Endothelial cell of umbilical vein (primary cell): ENCODE measurements around the gene TMEM158. TPM values are rescaled to one million over a fixed set of nuclear protein-coding genes. Genes with fewer than 3 reads are reported as not detected.

Source experiments
- BruUV-seq: library from RNA; stranded (reverse); fragments of 400-500 nt; replicated peaks from 2 replicates; lab custom pipeline; 2021; lab: Mats Ljungman, UMichigan
- CTCF ChIA-PET: fragments of 300-600, 350-600 bp; sonication (Branson Sonifier 250); formaldehyde crosslinking; loops from one replicate; lab custom pipeline; 2021; ENCODE audit warnings: antibody characterized with exemption, inconsistent platforms; lab: Charles Lee
- POLR2A ChIA-PET: fragments of 300-600, 350-600 bp; sonication (Branson Sonifier 250); formaldehyde crosslinking; loops from one replicate; lab custom pipeline; 2021; ENCODE audit warnings: antibody characterized with exemption, inconsistent platforms; lab: Charles Lee
- DNase-seq: peaks from one replicate; pipeline ENCODE4 v3.0.0-alpha.2; 2011; ENCODE audit warnings: low read depth, low spot score
- FAIRE-seq: peaks from 2 replicates; lab custom pipeline; 2011; peaks lifted over from hg19 to GRCh38; lab: Jason Lieb, UNC
- H2AFZ ChIP-seq: 2 replicates; pipeline ENCODE4 v1.6.0; 2012; ENCODE audit warnings: low read depth, low read length, control low read depth, inconsistent platforms
- H3K27ac ChIP-seq: 2 replicates; pipeline ENCODE4 v1.5.1; 2011; ENCODE audit warnings: low read depth, mild to moderate bottlenecking, control low read depth, low read length, moderate library complexity; ENCODE audit not compliant: insufficient read depth
- H3K27me3 ChIP-seq, 2 experiments: 2 replicates each; pipeline versions ENCODE4 v1.6.0 to v1.6.1; 2011; ENCODE audit warnings: low read length in 2 of 2, mixed read lengths in 1 of 2; ENCODE audit not compliant: control insufficient read depth in 2 of 2, insufficient read depth in 2 of 2
- H3K36me3 ChIP-seq, 2 experiments: 2 replicates in 1 of 2; 3 replicates in 1 of 2; pipeline ENCODE4 v1.5.1; 2011; ENCODE audit warnings: low read length in 2 of 2, mild to moderate bottlenecking in 1 of 2, moderate library complexity in 1 of 2; ENCODE audit not compliant: control insufficient read depth in 2 of 2, insufficient read depth in 2 of 2; ENCODE audit errors: extremely low read depth in 1 of 2
- H3K4me1 ChIP-seq: 3 replicates; pipeline ENCODE4 v1.5.1; 2011; ENCODE audit warnings: mild to moderate bottlenecking, low read length; ENCODE audit not compliant: control insufficient read depth, insufficient read depth; ENCODE audit errors: extremely low read depth
- H3K4me2 ChIP-seq: 2 replicates; pipeline ENCODE4 v1.6.1; 2011; ENCODE audit warnings: low read length, control low read depth, mixed read lengths; ENCODE audit not compliant: insufficient read depth
- H3K4me3 ChIP-seq, 3 experiments: fragments of 200-600 bp in 1 of 3; sonication (generic), shearing (Covaris generic) in 1 of 3; replicated peaks in 1 of 3; 2 replicates each; pipeline ENCODE4 v1.5.1; 2011 to 2016; ENCODE audit warnings: control low read depth in 3 of 3, low read length in 3 of 3, mild to moderate bottlenecking in 2 of 3, inconsistent platforms in 1 of 3, low read depth in 1 of 3, moderate library complexity in 1 of 3; ENCODE audit not compliant: insufficient read depth in 1 of 3
- H3K79me2 ChIP-seq: 2 replicates; pipeline ENCODE4 v1.6.0; 2012; ENCODE audit warnings: low read length, inconsistent platforms; ENCODE audit not compliant: control insufficient read depth, insufficient read depth
- H3K9ac ChIP-seq: replicated peaks from 2 replicates; pipeline ENCODE3; 2011; ENCODE audit warnings: low read length, control low read depth; ENCODE audit not compliant: insufficient read depth; ENCODE audit errors: extremely low read depth
- H3K9me1 ChIP-seq: replicated peaks from 3 replicates; pipeline ENCODE4 v1.6.0; 2011; ENCODE audit warnings: mild to moderate bottlenecking, low read length; ENCODE audit not compliant: control insufficient read depth, insufficient read depth; ENCODE audit errors: extremely low read depth
- H3K9me3 ChIP-seq: replicated peaks from 2 replicates; pipeline ENCODE4 v1.5.1; 2012; ENCODE audit warnings: low read length, inconsistent platforms; ENCODE audit not compliant: control insufficient read depth, insufficient read depth
- H4K20me1 ChIP-seq: replicated peaks from 2 replicates; pipeline ENCODE3; 2011; ENCODE audit warnings: mild to moderate bottlenecking, low read length; ENCODE audit not compliant: control insufficient read depth, insufficient read depth; ENCODE audit errors: extremely low read depth
- EZH2 ChIP-seq: IDR thresholded peaks from 2 replicates; pipeline ENCODE4 v1.6.1; 2012; ENCODE audit warnings: borderline replicate concordance, low read depth, mild to moderate bottlenecking, moderate library complexity, low read length, inconsistent platforms; ENCODE audit not compliant: severe bottlenecking
- FOS ChIP-seq: IDR thresholded peaks from 2 replicates; pipeline ENCODE4 v1.6.1; 2011; ENCODE audit warnings: mild to moderate bottlenecking, low read length, moderate library complexity, borderline replicate concordance; ENCODE audit not compliant: insufficient read depth
- GATA2 ChIP-seq: IDR thresholded peaks from 2 replicates; pipeline ENCODE4 v1.7.0; 2011; ENCODE audit warnings: low read depth, mild to moderate bottlenecking, moderate library complexity, mixed read lengths, low read length; ENCODE audit not compliant: insufficient read length, insufficient read depth
- JUN ChIP-seq: IDR thresholded peaks from 2 replicates; pipeline ENCODE4 v1.6.1; 2011; ENCODE audit warnings: borderline replicate concordance, low read depth; ENCODE audit not compliant: insufficient read length, insufficient read depth
- MYC ChIP-seq: IDR thresholded peaks from one replicate; pipeline ENCODE4 v1.6.1; 2011; ENCODE audit warnings: mild to moderate bottlenecking, low read depth, low read length
- POLR2A ChIP-seq: IDR thresholded peaks from 2 replicates; pipeline ENCODE4 v1.6.1; 2012; ENCODE audit warnings: low read depth, mild to moderate bottlenecking, control low read depth, low read length
- POLR2AphosphoS5 ChIP-seq: IDR thresholded peaks from 2 replicates; pipeline ENCODE4 v1.6.1; 2012; ENCODE audit warnings: low read depth, mild to moderate bottlenecking, control low read depth, low read length, moderate library complexity; ENCODE audit not compliant: insufficient read depth
- dilution Hi-C: fragments of 300-500 bp; cut with MboI; formaldehyde crosslinking; loops from one replicate; pipeline ENCODE4 v1.15.0; 2019; ENCODE audit warnings: low sequenced_read_pairs; ENCODE audit not compliant: extremely low pct_ligation_motif_present
- intact Hi-C: fragments of 100-400 bp; cut with micrococcal nuclease; formaldehyde crosslinking; loops from one replicate; pipeline ENCODE4 v1.10.0; 2022
- polyA plus RNA-seq, 4 experiments: library from polyadenylated mRNA; depleted of rRNA in 3 of 4; stranded (reverse) in 3 of 4; unstranded in 1 of 4; fragments of >200 nt; gene quantifications; 2 replicates each; pipeline versions ENCODE4 v1.2.1 to v1.2.3, GENCODE V29; 2011 to 2012; ENCODE audit warnings: missing spikeins in 1 of 4
- total RNA-seq: library from RNA; stranded (reverse); gene quantifications from 2 replicates; pipeline ENCODE4 v1.2.3, GENCODE V29; 2021
- TF ChIP-seq, protein P1 (sequence below): IDR thresholded peaks from 2 replicates; pipeline ENCODE4 v1.6.1; 2011; ENCODE audit not compliant: insufficient read depth, insufficient read length
- TF ChIP-seq, protein P2 (sequence below), 2 donors: IDR thresholded peaks; 1 replicate in 1 of 2; 2 replicates in 1 of 2; pipeline ENCODE4 v1.5.1; 2011; ENCODE audit warnings: low read length in 2 of 2, mild to moderate bottlenecking in 2 of 2, moderate library complexity in 2 of 2, control low read depth in 1 of 2, inconsistent platforms in 1 of 2, low read depth in 1 of 2; ENCODE audit not compliant: insufficient read depth in 1 of 2; ENCODE audit errors: extremely low read depth in 1 of 2

Gene TMEM158
- total and polyA plus RNA-seq, 2 donors (not counting 3 experiments of a cell fraction or from before 2014, with no cell fraction given) = 0.15 to 0.42 TPM

GRCh38 chr3:45273681-45274515 is 47.8 kb upstream of the TMEM158 start:
- dilution Hi-C loops = no loop called here
- H2AFZ ChIP-seq = no peak overlapping the region
- no TSS peak for BruUV-seq
- no peaks in the 10 kb centered on the region for H3K79me2 ChIP-seq
- ChIA-PET CTCF (interaction anchor here (0.8 to 1.0 kb wide), 3 partner anchors 9 to 21 kb away, joined by 3 to 4 read pairs (median 3); no protein-coding TSS in a partner anchor), POLR2A (no interaction called here)
- no peak overlapping the region for H3K9ac ChIP-seq
- no peak overlapping the region for H3K4me2 ChIP-seq
- no peaks in the 10 kb centered on the region for H3K4me1 ChIP-seq
- H4K20me1 ChIP-seq = no peaks in the 10 kb centered on the region
- DNase-seq (no peak), FAIRE-seq (no peak)
- peaks cover 4 to 5% of the 10 kb centered on the region in 2 experiments for H3K27me3 ChIP-seq
- no peak for TF ChIP-seq POLR2A
- TF ChIP-seq GATA2 = no peak
- TF ChIP-seq, protein P1, sequence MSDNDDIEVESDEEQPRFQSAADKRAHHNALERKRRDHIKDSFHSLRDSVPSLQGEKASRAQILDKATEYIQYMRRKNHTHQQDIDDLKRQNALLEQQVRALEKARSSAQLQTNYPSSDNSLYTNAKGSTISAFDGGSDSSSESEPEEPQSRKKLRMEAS = no peak
- H3K36me3 ChIP-seq = no peaks in the 10 kb centered on the region
- no peaks in the 10 kb centered on the region for H3K9me3 ChIP-seq
- H3K27ac ChIP-seq = no peak overlapping the region
- no peak overlapping the region for H3K4me3 ChIP-seq
- intact Hi-C loops = no loop called here
- H3K9me1 ChIP-seq = no peaks in the 10 kb centered on the region

GRCh38 chr3:45272828-45273470 is 46.9 kb upstream of the TMEM158 start:
- no peaks in the 10 kb centered on the region for H3K79me2 ChIP-seq
- H3K27ac ChIP-seq = no peak overlapping the region
- dilution Hi-C loops = no loop called here
- DNase-seq (no peak), FAIRE-seq (no peak)
- TF ChIP-seq, protein P1 = no peak
- no peak for TF ChIP-seq GATA2
- TF ChIP-seq, protein P2, sequence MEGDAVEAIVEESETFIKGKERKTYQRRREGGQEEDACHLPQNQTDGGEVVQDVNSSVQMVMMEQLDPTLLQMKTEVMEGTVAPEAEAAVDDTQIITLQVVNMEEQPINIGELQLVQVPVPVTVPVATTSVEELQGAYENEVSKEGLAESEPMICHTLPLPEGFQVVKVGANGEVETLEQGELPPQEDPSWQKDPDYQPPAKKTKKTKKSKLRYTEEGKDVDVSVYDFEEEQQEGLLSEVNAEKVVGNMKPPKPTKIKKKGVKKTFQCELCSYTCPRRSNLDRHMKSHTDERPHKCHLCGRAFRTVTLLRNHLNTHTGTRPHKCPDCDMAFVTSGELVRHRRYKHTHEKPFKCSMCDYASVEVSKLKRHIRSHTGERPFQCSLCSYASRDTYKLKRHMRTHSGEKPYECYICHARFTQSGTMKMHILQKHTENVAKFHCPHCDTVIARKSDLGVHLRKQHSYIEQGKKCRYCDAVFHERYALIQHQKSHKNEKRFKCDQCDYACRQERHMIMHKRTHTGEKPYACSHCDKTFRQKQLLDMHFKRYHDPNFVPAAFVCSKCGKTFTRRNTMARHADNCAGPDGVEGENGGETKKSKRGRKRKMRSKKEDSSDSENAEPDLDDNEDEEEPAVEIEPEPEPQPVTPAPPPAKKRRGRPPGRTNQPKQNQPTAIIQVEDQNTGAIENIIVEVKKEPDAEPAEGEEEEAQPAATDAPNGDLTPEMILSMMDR (IDR thresholded peaks at IDR 0.05; ENCODE audit: extremely low read depth in 1 of 2, insufficient read depth in 1 of 2, low read depth in 1 of 2, low read length in 2 of 2) = no peak
- no peak for TF ChIP-seq JUN
- no peak for TF ChIP-seq POLR2AphosphoS5
- TF ChIP-seq FOS = no peak
- TF ChIP-seq POLR2A = no peak
- no peak for TF ChIP-seq EZH2
- TF ChIP-seq MYC = no peak
- BruUV-seq = no TSS peak
- no peaks in the 10 kb centered on the region for H3K9me1 ChIP-seq
- H3K4me3 ChIP-seq = no peak overlapping the region
- no peaks in the 10 kb centered on the region for H3K36me3 ChIP-seq
- H3K9me3 ChIP-seq = no peaks in the 10 kb centered on the region
- H3K4me1 ChIP-seq = no peaks in the 10 kb centered on the region
- no peak overlapping the region for H2AFZ ChIP-seq
- no peak overlapping the region for H3K4me2 ChIP-seq
- H4K20me1 ChIP-seq = no peaks in the 10 kb centered on the region
- POLR2A ChIA-PET = no interaction called here
- intact Hi-C loops = no loop called here
- CTCF ChIA-PET = interaction anchor here (0.9 to 1.0 kb wide), 2 partner anchors 9 to 20 kb away, joined by 3 read pairs; no protein-coding TSS in a partner anchor
- H3K27me3 ChIP-seq = peaks cover 4 to 8% of the 10 kb centered on the region in 2 experiments
- H3K9ac ChIP-seq = no peak overlapping the region
